GM19468 (cell line): ENCODE measurements around the gene PTPRT.

Experiments used
- ATAC-seq: cut with Tn5 transposase; IDR thresholded peaks from one replicate; pipeline ENCODE4 v1.9.1; 2021; ENCODE audit warnings: mild to moderate bottlenecking, moderate library complexity, moderate number of reproducible peaks; ENCODE audit not compliant: unreplicated experiment; ENCODE audit errors: extremely low read depth

PTPRT gene

GRCh38 chr20:42688576-42688975 lies 501.1 kb downstream of the PTPRT start:
- no peak for ATAC-seq

GRCh38 chr20:42686057-42686456 lies 503.6 kb downstream of the PTPRT start:
- ATAC-seq, result no peak

GRCh38 chr20:42678895-42679294 lies 510.8 kb downstream of the PTPRT start:
- ATAC-seq, result no peak

GRCh38 chr20:42656130-42656529 lies 533.6 kb downstream of the PTPRT start:
- ATAC-seq, result no peak

- no peak for ATAC-seq
Measured at GRCh38 chr20:42652266-42652665, 537.4 kb downstream of the PTPRT start.

- no peak for ATAC-seq
Measured at GRCh38 chr20:42650191-42650746, 539.4 kb downstream of the PTPRT start.

GRCh38 chr20:42649748-42650147 lies 540.0 kb downstream of the PTPRT start:
- no peak for ATAC-seq

- ATAC-seq, result no peak
Measured at GRCh38 chr20:42646250-42646649, 543.5 kb downstream of the PTPRT start.

- ATAC-seq, result no peak
Measured at GRCh38 chr20:42641886-42642285, 547.8 kb downstream of the PTPRT start.

- no peak for ATAC-seq
Measured at GRCh38 chr20:42639140-42639539, 550.6 kb downstream of the PTPRT start.

- ATAC-seq, result no peak
Measured at GRCh38 chr20:42635699-42636411, 553.9 kb downstream of the PTPRT start.

- no peak for ATAC-seq
Measured at GRCh38 chr20:42634156-42634555, 555.5 kb downstream of the PTPRT start.

- ATAC-seq, result no peak
Measured at GRCh38 chr20:42628683-42629082, 561.0 kb downstream of the PTPRT start.

GRCh38 chr20:42613076-42613475 lies 576.6 kb downstream of the PTPRT start:
- no peak for ATAC-seq

GRCh38 chr20:42611889-42612837 lies 577.5 kb downstream of the PTPRT start:
- no peak for ATAC-seq

GRCh38 chr20:42611423-42611822 lies 578.3 kb downstream of the PTPRT start:
- no peak for ATAC-seq

- ATAC-seq, result no peak
Measured at GRCh38 chr20:42610070-42610469, 579.6 kb downstream of the PTPRT start.

GRCh38 chr20:42609618-42610017 lies 580.1 kb downstream of the PTPRT start:
- ATAC-seq, result no peak

- no peak for ATAC-seq
Measured at GRCh38 chr20:42604998-42605956, 584.4 kb downstream of the PTPRT start.

- ATAC-seq, result no peak
Measured at GRCh38 chr20:42603655-42604054, 586.1 kb downstream of the PTPRT start.
